Psoas muscle (tissue), 8 donors: ENCODE measurements around the gene COL19A1. TPM values are rescaled to one million over a fixed set of nuclear protein-coding genes. Genes with fewer than 3 reads are reported as not detected.

Experiments
- ATAC-seq, 4 donors: fragments of 200-7000 bp; cut with Tn5 transposase; one replicate each; pipeline ENCODE4 v1.9.1; 2020; ENCODE audit warnings: moderate library complexity in 3 of 4, mild to moderate bottlenecking in 2 of 4
- DNase-seq, 2 donors: peaks; one replicate each; pipeline ENCODE4 v3.0.0-alpha.2; 2020
- H3K27ac ChIP-seq: fragments of 200-600 bp; one replicate; pipeline ENCODE4 v1.8.0; 2022
- H3K27me3 ChIP-seq, 3 donors: fragments of 200-600 bp in 1 of 3; one replicate each; pipeline versions ENCODE4 v1.6.1 to v1.8.0; 2013 to 2022; ENCODE audit warnings: low read length in 2 of 3, mild to moderate bottlenecking in 2 of 3, moderate library complexity in 1 of 3; ENCODE audit not compliant: insufficient read depth in 3 of 3
- H3K36me3 ChIP-seq, 2 donors: fragments of 200-600 bp in 1 of 2; one replicate each; pipeline versions ENCODE4 v1.6.1 to v1.8.0; 2013 to 2022; ENCODE audit warnings: low read depth in 1 of 2, mild to moderate bottlenecking in 1 of 2, moderate library complexity in 1 of 2; ENCODE audit not compliant: insufficient read depth in 1 of 2
- H3K4me1 ChIP-seq: fragments of 200-600 bp; one replicate; pipeline ENCODE4 v1.8.0; 2022
- H3K4me3 ChIP-seq: fragments of 200-600 bp; one replicate; pipeline ENCODE4 v1.8.0; 2022; ENCODE audit warnings: mild to moderate bottlenecking
- H3K9me3 ChIP-seq: fragments of 200-600 bp; one replicate; pipeline ENCODE4 v1.8.0; 2022
- WGBS, 3 donors: extraction: QIAGEN DNeasy Blood & Tissue Kit; methylation state at CpG; one replicate each; pipeline versions ENCODE4 v1.1.6 to v1.1.7; 2013; 5-methylcytosine and 5-hydroxymethylcytosine counted together
- intact Hi-C, 2 donors: fragments of 100-400 bp; cut with DNase I; formaldehyde crosslinking; loops; one replicate each; pipeline versions ENCODE4 v1.11.0 to v1.14.2; 2022
- polyA plus RNA-seq, 3 donors: library from polyadenylated mRNA; stranded (reverse); fragments of 200-250 nt; gene quantifications; one replicate each; pipeline ENCODE4 v1.2.3, GENCODE V29; 2013
- total RNA-seq, 4 donors: library from RNA; stranded (reverse); fragmentation: NEBNext Ultra II Directional in 2 of 4; extraction: Animal tissue kit (Norgen Biotek cat#: 25700) in 2 of 4; gene quantifications; one replicate each; pipeline versions ENCODE4 v1.2.1 to v1.2.4, GENCODE V29; 2021 to 2023
- TF ChIP-seq, protein P1 (sequence below): fragments of 200-600 bp; IDR thresholded peaks from one replicate; pipeline ENCODE4 v1.8.0; 2022; ENCODE audit warnings: antibody characterized with exemption
- donor health status: healthy with polysubstance abuse.
- donor health status: DM: no; HTN: no; CAD: no; lungs with moderate emphysema.
- donor health status: Bipolar disorder and iron deficiency.
- donor health status: healthy.
- donor health status: DM: yes; HTN: yes; CAD: no.
- donor health status: DM: no; HTN: no; CAD: no.
- donor health status: DM: no; HTN: no; CAD: no.
- donor health status: DM: yes; HTN: yes; CAD: no.

The COL19A1 gene
- total and polyA plus RNA-seq, 7 donors, result 0.01 to 10.3 (median 0.33) TPM

DNA sequence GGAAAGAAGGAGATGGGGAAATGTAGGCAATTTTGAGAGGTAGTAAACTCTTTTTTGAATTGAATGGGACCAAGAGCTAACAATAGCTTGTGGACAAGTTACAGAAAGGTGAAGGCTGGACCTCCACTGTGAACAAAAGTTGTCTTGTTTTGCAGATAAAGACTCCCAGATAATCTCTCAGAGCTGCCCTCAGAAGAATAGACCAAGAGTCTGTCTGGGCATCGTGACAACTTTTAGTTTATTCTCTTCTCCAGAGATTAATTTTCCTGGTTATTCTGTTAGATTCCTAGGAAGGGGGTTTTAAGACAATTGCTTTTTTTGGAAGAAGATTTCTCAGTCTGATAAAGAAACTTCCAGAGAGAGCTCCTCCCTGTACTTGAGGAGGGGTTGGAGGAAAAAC, 161.9 kb downstream of the COL19A1 start:
- no peak overlapping the region for H3K4me3 ChIP-seq
- WGBS, 3 donors, result 57 to 74% (median 66%) methylated on average over 1 of the region's 1 CpG
- intact Hi-C loops, result no loop called here
- no peaks in the 10 kb centered on the region for H3K4me1 ChIP-seq
- DNase-seq (no peak), ATAC-seq (no peak)
- no peak overlapping the region for H3K27ac ChIP-seq
- H3K36me3 ChIP-seq, result no peaks in the 10 kb centered on the region
- no peaks in the 10 kb centered on the region for H3K27me3 ChIP-seq
- TF ChIP-seq, protein P1, sequence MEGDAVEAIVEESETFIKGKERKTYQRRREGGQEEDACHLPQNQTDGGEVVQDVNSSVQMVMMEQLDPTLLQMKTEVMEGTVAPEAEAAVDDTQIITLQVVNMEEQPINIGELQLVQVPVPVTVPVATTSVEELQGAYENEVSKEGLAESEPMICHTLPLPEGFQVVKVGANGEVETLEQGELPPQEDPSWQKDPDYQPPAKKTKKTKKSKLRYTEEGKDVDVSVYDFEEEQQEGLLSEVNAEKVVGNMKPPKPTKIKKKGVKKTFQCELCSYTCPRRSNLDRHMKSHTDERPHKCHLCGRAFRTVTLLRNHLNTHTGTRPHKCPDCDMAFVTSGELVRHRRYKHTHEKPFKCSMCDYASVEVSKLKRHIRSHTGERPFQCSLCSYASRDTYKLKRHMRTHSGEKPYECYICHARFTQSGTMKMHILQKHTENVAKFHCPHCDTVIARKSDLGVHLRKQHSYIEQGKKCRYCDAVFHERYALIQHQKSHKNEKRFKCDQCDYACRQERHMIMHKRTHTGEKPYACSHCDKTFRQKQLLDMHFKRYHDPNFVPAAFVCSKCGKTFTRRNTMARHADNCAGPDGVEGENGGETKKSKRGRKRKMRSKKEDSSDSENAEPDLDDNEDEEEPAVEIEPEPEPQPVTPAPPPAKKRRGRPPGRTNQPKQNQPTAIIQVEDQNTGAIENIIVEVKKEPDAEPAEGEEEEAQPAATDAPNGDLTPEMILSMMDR, result no peak
- H3K9me3 ChIP-seq, result no peaks in the 10 kb centered on the region

DNA sequence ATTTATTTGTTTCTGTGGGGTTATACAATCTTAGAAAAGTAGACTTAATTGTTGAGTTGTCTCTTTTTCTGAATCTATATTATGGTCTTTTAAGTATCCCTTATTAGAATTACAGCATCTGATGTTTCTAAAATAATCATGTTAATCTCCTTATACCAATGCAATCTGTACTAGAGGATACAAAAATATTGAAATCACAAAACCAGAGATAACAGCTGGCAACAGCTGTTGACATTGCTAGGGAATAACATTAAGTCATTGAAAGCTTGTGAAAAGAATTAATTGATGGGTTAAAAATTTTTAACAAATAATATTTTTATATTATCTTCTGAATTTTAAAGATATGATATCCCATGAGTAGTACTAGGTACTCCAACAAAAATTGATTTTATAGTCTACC, 162.6 kb downstream of the COL19A1 start:
- intact Hi-C loops, result no loop called here
- no peak overlapping the region for H3K4me3 ChIP-seq
- H3K27ac ChIP-seq, result no peak overlapping the region
- no peaks in the 10 kb centered on the region for H3K4me1 ChIP-seq
- H3K36me3 ChIP-seq, result no peaks in the 10 kb centered on the region
- no peaks in the 10 kb centered on the region for H3K27me3 ChIP-seq
- DNase-seq (no peak), ATAC-seq (no peak)
- no peaks in the 10 kb centered on the region for H3K9me3 ChIP-seq
- TF ChIP-seq, protein P1, result no peak

DNA sequence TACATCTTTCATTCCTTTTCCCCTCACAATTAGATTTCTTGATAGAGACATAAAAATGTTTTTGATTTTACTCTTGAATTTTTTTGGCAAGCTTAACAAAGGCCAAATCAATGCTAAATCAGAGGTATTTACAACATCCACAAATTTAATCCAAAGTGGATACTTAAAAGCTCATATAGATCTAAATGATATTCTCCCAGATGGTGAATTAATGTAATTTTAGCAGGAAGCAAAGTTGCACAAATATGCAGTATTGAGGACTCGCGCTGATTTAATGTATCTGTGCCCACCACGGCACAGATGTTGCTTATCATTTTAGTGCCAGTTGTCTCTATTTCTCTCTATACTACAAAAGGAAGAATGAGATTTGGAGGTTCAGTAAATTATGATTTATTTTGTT, 167.4 kb downstream of the COL19A1 start:
- no peaks in the 10 kb centered on the region for H3K27me3 ChIP-seq
- H3K27ac ChIP-seq, result no peak overlapping the region
- DNase-seq, result no peak
- H3K36me3 ChIP-seq, result no peaks in the 10 kb centered on the region
- TF ChIP-seq, protein P1, result no peak
- H3K4me1 ChIP-seq, result no peaks in the 10 kb centered on the region
- no peaks in the 10 kb centered on the region for H3K9me3 ChIP-seq
- intact Hi-C loops, result no loop called here
- WGBS, 3 donors, result 64 to 81% (median 70%) methylated on average over 3 of the region's 3 CpGs
- no peak for ATAC-seq
- no peak overlapping the region for H3K4me3 ChIP-seq

DNA sequence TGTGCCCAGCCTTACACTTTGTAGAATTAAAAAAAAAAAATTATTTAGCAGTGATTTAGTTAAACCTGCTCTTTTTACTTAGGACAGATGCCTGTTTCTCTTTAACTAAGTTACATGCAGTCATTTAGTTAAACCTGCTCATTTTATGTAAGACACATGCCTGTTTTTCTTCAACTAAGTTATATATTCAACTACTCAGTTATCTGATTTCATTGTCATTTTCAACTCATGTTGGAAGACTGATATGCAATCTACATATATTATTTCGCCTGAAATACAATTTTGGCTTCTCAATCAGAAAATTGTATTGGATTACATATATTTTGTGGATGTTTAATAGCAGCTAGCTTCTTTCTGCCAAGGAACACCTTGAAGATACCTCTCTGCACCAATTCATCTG, 171.1 kb downstream of the COL19A1 start:
- ATAC-seq, result no peak
- Histone ChIP-seq H3K4me3 (no peak overlapping the region), H3K4me1 (no peaks in the 10 kb centered on the region), H3K9me3 (no peaks in the 10 kb centered on the region), H3K27me3 (no peaks in the 10 kb centered on the region), H3K36me3 (no peaks in the 10 kb centered on the region), H3K27ac (no peak overlapping the region)
- intact Hi-C loops, result no loop called here
- TF ChIP-seq, protein P1, result no peak
- DNase-seq, result no peak
- 73 to 85% (median 81%) methylated on average over 1 of the region's 1 CpG for WGBS, 3 donors

DNA sequence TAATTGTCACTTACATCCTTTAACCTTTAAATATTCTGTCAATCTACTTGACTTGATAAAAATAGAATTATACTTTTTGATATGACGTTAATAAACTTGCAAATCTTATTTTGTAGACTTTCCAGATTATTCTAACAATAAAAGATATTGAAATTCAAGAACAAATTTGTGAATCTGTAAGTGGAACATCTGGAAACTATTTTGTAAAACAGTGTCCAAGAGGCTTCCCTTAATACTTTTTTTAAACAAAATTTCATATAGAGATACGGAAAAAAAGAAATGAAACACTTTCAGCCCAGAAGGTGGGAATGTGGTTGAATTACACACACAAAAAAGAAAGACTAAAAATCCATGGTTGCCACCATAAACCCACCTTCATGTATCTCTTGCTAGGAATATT, 174.4 kb downstream of the COL19A1 start:
- intact Hi-C loops, result no loop called here
- DNase-seq, result no peak
- 52 to 65% (median 64%) methylated on average over 2 of the region's 2 CpGs for WGBS, 3 donors

More for the DNA sequence above, 174.4 kb downstream of the COL19A1 start:
- Histone ChIP-seq H3K36me3 (no peaks in the 10 kb centered on the region), H3K9me3 (peaks cover 7% of the 10 kb centered on the region), H3K27ac (no peak overlapping the region), H3K27me3 (no peaks in the 10 kb centered on the region), H3K4me1 (no peaks in the 10 kb centered on the region), H3K4me3 (no peak overlapping the region)
- ATAC-seq, result no peak
- TF ChIP-seq, protein P1, result no peak
